H1 (cell line): ENCODE results near the gene CAPNS1. TPM values are rescaled to one million over a fixed set of nuclear protein-coding genes. Genes with fewer than 3 reads are reported as not detected.

Source experiments
- BACH1 ChIP-seq: IDR thresholded peaks from 2 replicates; pipeline ENCODE4 v1.6.1; 2012; ENCODE audit warnings: low read length, improper control_type of control experiment
- CHD7 ChIP-seq: fragments of 300-600 bp; sonication (generic); IDR thresholded peaks from 2 replicates; pipeline ENCODE4 v1.7.1; 2012; ENCODE audit warnings: low read length, moderate library complexity, mild to moderate bottlenecking, inconsistent platforms; ENCODE audit not compliant: insufficient replicate concordance
- EZH2 ChIP-seq: fragments of 200-600 bp; sonication (generic); IDR thresholded peaks from 2 replicates; pipeline ENCODE4 v1.7.1; 2012; ENCODE audit warnings: low read depth, mild to moderate bottlenecking, moderate library complexity, low read length, inconsistent platforms; ENCODE audit not compliant: severe bottlenecking
- KDM1A ChIP-seq: fragments of 200-600, 300-600 bp; sonication (generic); IDR thresholded peaks from 2 replicates; pipeline ENCODE4 v1.7.1; 2016; ENCODE audit warnings: mild to moderate bottlenecking, low read length, borderline replicate concordance
- POU5F1 ChIP-seq: IDR thresholded peaks from 2 replicates; pipeline ENCODE4 v1.6.1; 2011; ENCODE audit warnings: low read depth, mild to moderate bottlenecking, low read length, moderate library complexity
- RAD21 ChIP-seq, 2 experiments: IDR thresholded peaks in 1 of 2; conservative IDR thresholded peaks in 1 of 2; 2 replicates each; pipeline ENCODE4 v1.6.1; 2011; ENCODE audit warnings: low read depth in 2 of 2, low read length in 2 of 2, improper control_type of control experiment in 1 of 2, inconsistent platforms in 1 of 2, mild to moderate bottlenecking in 1 of 2, moderate library complexity in 1 of 2
- RBBP5 ChIP-seq: IDR thresholded peaks from 2 replicates; pipeline ENCODE4 v1.7.1; 2012; ENCODE audit warnings: low read depth, mild to moderate bottlenecking, inconsistent platforms, low read length, moderate library complexity, borderline replicate concordance
- RFX5 ChIP-seq: IDR thresholded peaks from 2 replicates; pipeline ENCODE4 v1.6.1; 2011; ENCODE audit warnings: low read depth, low read length, improper control_type of control experiment, borderline replicate concordance
- TBP ChIP-seq: IDR thresholded peaks from 2 replicates; pipeline ENCODE4 v1.6.1; 2011; ENCODE audit warnings: low read depth, low read length, improper control_type of control experiment
- polyA plus RNA-seq, 7 experiments: library from polyadenylated mRNA; depleted of rRNA in 3 of 7; stranded (reverse) in 5 of 7; unstranded in 2 of 7; fragments of >200 nt in 5 of 7; fragments of 200-250 nt in 2 of 7; gene quantifications; 1 replicate in 5 of 7; 2 replicates in 1 of 7; 4 replicates in 1 of 7; pipeline versions ENCODE4 v1.2.1 to v1.2.3, GENCODE V29; 2011 to 2013; ENCODE audit warnings: missing spikeins in 2 of 7, mixed read lengths in 2 of 7
- total RNA-seq: library from RNA; stranded (reverse); fragmentation: NEBNext Ultra II Directional; extraction: Animal tissue kit (Norgen Biotek cat#: 25700); gene quantifications from 2 replicates; pipeline ENCODE4 v1.2.1, GENCODE V29; 2021

Gene CAPNS1
- total and polyA plus RNA-seq, 2 of the 8 experiments (the other 6 are each of a cell fraction or from before 2014, with no cell fraction given) = 382 to 438 TPM

DNA sequence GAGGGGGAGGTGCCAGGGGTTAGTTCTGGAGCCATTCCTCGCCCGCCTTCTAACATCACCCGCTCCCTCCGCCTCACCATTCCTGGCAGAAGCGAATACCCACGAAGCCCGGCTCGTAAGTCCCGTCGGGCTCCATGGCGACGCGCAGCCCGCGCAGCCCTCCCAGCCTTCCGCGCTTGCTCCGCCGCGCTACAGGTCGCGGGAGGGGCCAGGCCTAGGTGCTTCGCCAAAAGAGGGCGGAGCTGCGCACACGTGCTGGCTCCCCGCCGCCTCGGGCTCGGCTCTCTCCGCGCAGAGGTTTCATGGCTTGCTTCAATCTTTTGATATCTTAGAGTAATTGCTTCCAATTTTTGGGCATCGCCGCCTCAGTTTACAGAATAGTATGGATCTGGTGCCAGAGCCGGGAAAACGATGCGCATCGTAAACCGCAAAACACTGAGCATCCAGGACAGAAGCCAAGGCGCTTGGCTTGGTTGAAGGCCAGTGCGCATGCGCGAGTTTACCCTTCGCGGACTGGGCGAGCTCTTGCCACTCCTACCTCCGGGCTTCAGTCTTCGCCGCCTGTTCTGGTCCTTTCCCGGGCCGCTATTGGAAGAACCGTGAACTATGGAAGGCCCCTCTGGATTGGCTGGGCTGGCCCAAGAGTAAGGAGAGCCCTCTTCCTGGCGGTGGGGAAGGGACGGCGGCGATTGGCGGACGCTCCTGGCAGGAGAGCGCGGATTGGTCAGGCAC is 25.0 kb upstream of the CAPNS1 start, which contains the start of gene POLR2I (continued):
- TF ChIP-seq CHD7 (no peak), KDM1A (no peak), TBP (no peak; the same call in 1 of the 2 replicates), RBBP5 (no peak; the same call in 1 of the 2 replicates), POU5F1 (no peak), BACH1 (no peak), EZH2 (no peak), RFX5 (no peak), RAD21 (IDR thresholded peaks at IDR 0.05 in 1 of 2, conservative IDR thresholded peaks at IDR 0.05 in 1 of 2; ENCODE audit: low read depth in 2 of 2, low read length in 2 of 2) (no peak)
